ENCODE results near the gene HIRA. TPM values are rescaled to one million over a fixed set of nuclear protein-coding genes. Genes with fewer than 3 reads are reported as not detected.
A peak's percentile ranks its signal among the peaks of the same experiment; 100 is the strongest.

HIRA gene
- total and polyA plus RNA-seq, 9 of the 15 experiments (the other 6 are each of a cell fraction or from before 2014, with no cell fraction given) = 0.96 to 132 (median 58.4) TPM

- TF ChIP-seq TOE1 (IDR thresholded peaks at IDR 0.05; ENCODE audit: borderline replicate concordance) (no peak), TOE1 (CRISPR knock-in tag; IDR thresholded peaks at IDR 0.05; ENCODE audit: borderline replicate concordance, low read depth) (no peak), FOXA3 (CRISPR knock-in tag; conservative IDR thresholded peaks at IDR 0.05 in 1 of 2, IDR thresholded peaks at IDR 0.05 in 1 of 2) (0 out of 4 replicates have a peak, but pooled peaks of 1 of the 2 experiments have one; percentile 31), PHF8 (IDR thresholded peaks at IDR 0.05; ENCODE audit: borderline replicate concordance, low read length) (no peak), SETDB1 (IDR thresholded peaks at IDR 0.05; ENCODE audit: low read length) (peak; percentile 10), BCLAF1 (IDR thresholded peaks at IDR 0.05; ENCODE audit: borderline replicate concordance in 1 of 2, control insufficient read depth in 1 of 2, low read depth in 2 of 2, low read length in 1 of 2) (no peak), GTF2F1 (IDR thresholded peaks at IDR 0.05; ENCODE audit: low read depth, low read length) (no peak), PTRF (tag; IDR thresholded peaks at IDR 0.05) (0 out of 2 replicates have a peak, but pooled peaks have one; percentile 30), ETV1 (tag; conservative IDR thresholded peaks at IDR 0.05; ENCODE audit: low read depth) (peak; percentile 47), ZNF764 (CRISPR knock-in tag; IDR thresholded peaks at IDR 0.05; ENCODE audit: low read depth) (peak; percentile 57; the same call in 1 of the 2 replicates), ZNF146 (CRISPR knock-in tag; IDR thresholded peaks at IDR 0.05; ENCODE audit: unreplicated experiment) (no peak), ZNF165 (CRISPR knock-in tag; IDR thresholded peaks at IDR 0.05; ENCODE audit: borderline replicate concordance) (peak; percentile 10; the same call in 1 of the 2 replicates), ELF2 (CRISPR knock-in tag; IDR thresholded peaks at IDR 0.05) (peak; percentile 36; the same call in 1 of the 2 replicates), KLF1 (tag; IDR thresholded peaks at IDR 0.05) (0 out of 2 replicates have a peak, but pooled peaks have one; percentile 23)
- TF ChIP-seq, protein P1, sequence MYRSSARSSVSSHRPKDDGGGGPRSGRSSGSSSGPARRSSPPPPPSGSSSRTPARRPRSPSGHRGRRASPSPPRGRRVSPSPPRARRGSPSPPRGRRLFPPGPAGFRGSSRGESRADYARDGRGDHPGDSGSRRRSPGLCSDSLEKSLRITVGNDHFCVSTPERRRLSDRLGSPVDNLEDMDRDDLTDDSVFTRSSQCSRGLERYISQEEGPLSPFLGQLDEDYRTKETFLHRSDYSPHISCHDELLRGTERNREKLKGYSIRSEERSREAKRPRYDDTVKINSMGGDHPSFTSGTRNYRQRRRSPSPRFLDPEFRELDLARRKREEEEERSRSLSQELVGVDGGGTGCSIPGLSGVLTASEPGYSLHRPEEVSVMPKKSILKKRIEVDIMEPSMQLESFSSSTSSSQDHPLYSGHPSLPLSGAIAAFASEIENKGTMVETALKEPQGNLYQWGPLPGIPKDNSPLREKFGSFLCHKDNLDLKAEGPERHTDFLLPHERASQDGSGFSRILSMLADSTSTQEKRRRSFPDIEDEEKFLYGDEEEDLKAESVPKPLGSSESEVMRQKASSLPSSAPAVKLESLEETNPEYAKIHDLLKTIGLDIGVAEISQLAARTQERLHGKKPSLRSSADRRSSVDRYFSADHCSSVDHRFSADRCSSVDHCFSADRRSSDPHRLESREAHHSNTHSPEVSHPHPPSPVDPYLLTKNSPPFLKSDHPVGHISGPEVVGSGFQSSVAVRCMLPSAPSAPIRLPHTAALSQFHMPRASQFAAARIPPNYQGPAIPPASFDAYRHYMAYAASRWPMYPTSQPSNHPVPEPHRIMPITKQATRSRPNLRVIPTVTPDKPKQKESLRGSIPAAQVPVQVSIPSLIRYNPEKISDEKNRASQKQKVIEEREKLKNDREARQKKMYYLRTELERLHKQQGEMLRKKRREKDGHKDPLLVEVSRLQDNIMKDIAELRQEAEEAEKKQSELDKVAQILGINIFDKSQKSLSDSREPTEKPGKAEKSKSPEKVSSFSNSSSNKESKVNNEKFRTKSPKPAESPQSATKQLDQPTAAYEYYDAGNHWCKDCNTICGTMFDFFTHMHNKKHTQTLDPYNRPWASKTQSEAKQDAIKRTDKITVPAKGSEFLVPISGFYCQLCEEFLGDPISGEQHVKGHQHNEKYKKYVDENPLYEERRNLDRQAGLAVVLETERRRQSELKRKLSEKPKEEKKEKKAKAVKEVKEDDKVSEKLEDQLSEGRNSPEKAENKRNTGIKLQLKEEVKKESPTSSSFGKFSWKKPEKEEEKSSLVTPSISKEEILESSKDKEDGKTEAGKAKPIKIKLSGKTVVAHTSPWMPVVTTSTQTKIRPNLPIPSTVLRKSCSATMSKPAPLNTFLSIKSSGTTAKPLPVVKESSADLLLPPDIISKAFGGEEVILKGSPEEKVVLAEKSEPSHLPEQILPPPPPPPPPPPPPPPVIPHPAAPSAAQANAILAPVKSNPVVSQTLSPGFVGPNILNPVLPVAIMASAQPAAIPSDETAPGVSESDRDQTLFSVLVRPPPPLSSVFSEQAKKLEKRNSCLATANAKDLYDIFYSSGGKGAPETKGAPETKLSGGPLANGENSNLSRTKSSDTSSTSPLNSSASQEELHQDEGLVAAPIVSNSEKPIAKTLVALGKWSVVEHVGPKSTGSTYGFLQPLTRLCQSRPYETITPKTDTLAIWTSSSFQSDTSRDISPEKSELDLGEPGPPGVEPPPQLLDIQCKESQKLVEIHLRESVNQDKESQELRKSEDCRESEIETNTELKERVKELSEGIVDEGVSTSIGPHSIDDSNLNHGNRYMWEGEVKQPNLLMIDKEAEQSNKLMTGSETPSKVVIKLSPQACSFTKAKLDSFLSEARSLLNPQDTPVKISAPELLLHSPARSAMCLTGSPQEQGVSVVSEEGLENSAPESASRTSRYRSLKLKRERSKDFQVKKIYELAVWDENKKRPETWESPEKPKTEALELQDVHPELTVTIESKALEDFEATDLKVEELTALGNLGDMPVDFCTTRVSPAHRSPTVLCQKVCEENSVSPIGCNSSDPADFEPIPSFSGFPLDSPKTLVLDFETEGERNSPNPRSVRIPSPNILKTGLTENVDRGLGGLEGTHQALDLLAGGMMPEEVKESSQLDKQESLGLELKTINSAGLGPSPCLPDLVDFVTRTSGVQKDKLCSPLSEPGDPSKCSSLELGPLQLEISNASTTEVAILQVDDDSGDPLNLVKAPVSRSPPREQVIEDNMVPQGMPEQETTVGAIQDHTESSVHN (IDR thresholded peaks at IDR 0.05; ENCODE audit: borderline replicate concordance in 1 of 2, low read depth in 1 of 2) = no peak
Observed at GRCh38 chr22:19478045-19478900, 46.7 kb upstream of the HIRA start (continued).
